ENCODE measurements around the gene FBXO45.

GRCh38 chr3:196555295-196555694 is 13.2 kb upstream of the FBXO45 start:
- TF ChIP-seq CTCF (IDR thresholded peaks at IDR 0.05) (no peak), POLR2A (IDR thresholded peaks at IDR 0.05) (no peak)

Measured in right lobe of liver (tissue), 4 donors.